HG03175 (cell line): Measurements from ENCODE around the gene MYCBPAP.
A peak's percentile ranks its signal among the peaks of the same experiment; 100 is the strongest.

Experiments used
- ATAC-seq: cut with Tn5 transposase; IDR thresholded peaks from one replicate; pipeline ENCODE4 v1.9.1; 2021; ENCODE audit warnings: mild to moderate bottlenecking, moderate library complexity; ENCODE audit not compliant: unreplicated experiment

MYCBPAP gene

GRCh38 chr17:50535407-50535806 lies 27.2 kb downstream of the MYCBPAP start:
- ATAC-seq: no peak

DNA sequence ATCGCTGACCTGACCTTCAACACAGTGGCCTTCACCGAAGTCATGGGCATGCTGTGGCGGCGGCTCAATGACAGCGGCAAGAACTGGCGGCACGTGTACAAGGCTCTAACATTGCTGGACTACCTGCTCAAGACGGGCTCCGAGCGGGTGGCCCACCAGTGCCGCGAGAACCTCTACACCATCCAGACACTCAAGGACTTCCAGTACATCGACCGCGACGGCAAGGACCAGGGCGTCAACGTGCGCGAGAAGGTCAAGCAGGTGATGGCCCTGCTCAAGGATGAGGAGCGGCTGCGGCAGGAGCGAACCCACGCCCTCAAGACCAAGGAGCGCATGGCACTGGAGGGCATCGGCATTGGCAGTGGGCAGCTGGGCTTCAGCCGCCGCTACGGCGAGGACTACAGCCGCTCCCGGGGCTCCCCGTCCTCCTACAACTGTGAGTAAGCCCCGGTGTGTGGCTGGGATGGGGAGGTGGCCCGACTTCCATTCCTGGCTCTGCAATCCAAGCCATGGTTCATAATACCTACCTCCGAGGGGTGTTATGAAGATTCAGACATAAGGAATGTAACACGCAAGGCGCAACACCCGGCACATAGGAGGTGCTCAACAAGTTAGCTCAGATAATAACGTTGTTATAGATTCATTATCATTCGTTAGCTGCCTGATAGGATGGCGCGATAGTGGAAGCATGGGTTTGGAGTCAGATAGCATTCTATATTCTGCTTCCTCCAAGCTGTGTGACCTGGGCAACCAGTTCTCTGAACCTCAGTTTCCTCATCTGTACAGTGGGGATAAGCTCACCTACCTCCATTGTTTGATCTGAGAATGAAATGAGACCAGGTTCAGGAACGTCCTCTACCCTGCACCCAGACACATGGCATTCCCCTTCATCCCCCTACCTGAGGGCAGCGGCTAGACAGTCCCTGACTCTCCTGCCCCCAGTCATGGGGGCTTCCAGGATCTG lies 28.7 kb downstream of the MYCBPAP start:
- no peak for ATAC-seq

GRCh38 chr17:50537721-50538548 lies 29.7 kb downstream of the MYCBPAP start:
- no peak for ATAC-seq

- no peak for ATAC-seq
Measured at GRCh38 chr17:50538549-50539410, 30.5 kb downstream of the MYCBPAP start.

GRCh38 chr17:50539762-50540559 lies 31.7 kb downstream of the MYCBPAP start:
- no peak for ATAC-seq

GRCh38 chr17:50540560-50541401 lies 32.5 kb downstream of the MYCBPAP start:
- no peak for ATAC-seq

- ATAC-seq: no peak
Measured at GRCh38 chr17:50541402-50541715, 33.1 kb downstream of the MYCBPAP start.

DNA sequence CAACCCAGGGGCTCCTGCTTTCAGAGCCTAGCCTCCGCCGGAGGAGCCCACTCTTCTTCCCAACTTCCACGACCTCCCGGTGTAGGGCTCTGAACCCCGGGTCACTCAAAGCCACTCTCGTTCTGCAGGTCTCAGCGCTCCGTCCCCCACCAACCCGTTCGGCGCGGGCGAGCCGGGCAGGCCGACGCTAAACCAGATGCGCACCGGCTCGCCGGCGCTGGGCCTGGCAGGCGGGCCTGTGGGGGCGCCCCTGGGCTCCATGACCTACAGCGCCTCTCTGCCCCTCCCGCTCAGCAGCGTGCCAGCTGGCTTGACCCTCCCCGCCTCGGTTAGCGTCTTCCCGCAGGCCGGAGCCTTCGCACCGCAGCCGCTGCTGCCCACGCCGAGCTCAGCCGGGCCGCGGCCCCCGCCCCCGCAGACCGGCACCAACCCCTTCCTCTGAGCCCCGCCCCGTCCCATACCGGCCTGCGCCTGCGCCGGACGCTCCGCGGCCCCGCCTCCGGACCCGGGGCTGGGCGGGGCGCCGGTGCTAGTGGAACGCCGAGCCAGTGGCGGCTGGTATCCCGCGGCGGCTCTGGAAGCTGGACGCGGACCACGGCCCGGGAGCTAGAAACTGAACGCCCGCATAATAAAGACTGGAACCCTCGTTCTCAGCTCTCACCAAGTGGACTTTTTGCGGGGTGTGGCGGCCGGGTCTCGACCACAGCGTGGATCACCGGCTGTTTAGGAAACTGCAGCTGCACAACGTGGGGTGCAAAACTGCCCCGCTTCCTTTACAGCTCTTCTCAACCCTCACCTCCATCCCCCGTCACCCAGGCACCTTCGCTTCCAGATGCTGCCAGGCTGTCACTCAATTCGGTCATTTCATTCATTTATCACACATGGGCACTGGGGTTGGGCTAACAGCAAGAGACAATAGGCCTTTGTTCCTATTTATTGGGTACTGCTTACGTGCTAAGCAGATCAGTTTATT lies 33.8 kb downstream of the MYCBPAP start:
- ATAC-seq: peak; percentile 77

GRCh38 chr17:50542795-50543774 lies 34.8 kb downstream of the MYCBPAP start:
- ATAC-seq: no peak

DNA sequence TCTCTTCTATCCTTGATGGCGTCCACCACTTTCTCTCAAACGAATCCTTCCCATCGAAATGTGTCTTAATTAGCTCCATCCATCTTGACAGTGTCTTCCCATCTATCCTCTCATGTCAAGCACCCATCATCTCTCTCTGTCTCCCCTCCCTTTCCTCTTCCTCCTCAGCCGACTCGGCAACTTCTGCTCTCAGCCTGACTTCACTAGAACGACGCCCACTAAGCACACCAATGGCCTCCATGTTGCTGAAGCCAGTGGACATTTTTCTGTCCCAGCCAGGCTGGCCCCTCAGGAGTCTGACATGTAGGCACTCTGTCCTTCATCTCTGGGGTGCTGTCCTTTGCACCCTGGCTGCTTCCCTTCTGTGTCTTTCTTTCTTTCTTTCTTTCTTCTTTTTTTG lies 36.3 kb downstream of the MYCBPAP start:
- no peak for ATAC-seq

DNA sequence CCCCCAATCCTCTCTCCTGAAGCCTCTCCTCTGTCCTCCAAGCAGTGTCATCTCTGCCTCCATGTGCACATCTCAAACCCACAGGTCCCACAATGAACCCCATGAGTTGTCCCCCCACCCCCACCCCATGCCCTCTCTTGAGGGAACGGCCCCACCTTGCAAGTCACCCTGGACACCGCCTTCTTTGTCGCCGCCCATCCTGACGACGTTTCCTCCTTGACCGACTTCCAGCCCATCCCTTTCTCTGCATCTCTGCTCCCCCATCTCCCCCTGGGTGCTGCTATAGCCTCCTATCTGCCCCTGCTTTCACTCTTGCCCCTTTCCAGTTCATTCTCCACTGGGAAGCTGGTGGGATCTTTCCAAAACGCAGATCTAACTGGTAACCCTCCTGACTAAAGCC lies 37.1 kb downstream of the MYCBPAP start:
- no peak for ATAC-seq

GRCh38 chr17:50546701-50547034 lies 38.4 kb downstream of the MYCBPAP start:
- ATAC-seq: no peak

GRCh38 chr17:50547035-50547735 lies 38.9 kb downstream of the MYCBPAP start, which contains the start of gene SPATA20:
SPATA20 (plus strand) TSS chr17:50547174; CDS start chr17:50547209, 35 bp downstream.
- ATAC-seq: peak; percentile 70

GRCh38 chr17:50547736-50548083 lies 39.5 kb downstream of the MYCBPAP start:
- ATAC-seq: no peak

DNA sequence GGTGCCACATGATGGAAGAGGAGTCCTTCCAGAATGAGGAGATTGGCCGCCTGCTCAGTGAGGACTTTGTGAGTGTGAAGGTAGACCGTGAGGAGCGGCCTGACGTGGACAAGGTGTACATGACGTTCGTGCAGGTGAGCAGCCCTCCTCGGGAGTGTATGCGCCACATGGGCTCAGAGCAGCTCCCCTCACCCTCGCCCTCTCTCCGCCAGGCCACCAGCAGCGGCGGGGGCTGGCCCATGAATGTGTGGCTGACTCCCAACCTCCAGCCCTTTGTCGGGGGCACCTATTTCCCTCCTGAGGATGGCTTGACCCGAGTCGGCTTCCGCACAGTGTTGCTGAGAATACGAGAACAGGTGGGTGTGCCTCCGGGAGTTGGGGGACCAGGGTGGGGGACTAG lies 40.6 kb downstream of the MYCBPAP start:
- ATAC-seq: no peak

GRCh38 chr17:50549256-50549941 lies 41.2 kb downstream of the MYCBPAP start:
- no peak for ATAC-seq
